Endothelial cell of umbilical vein (primary cell): ENCODE measurements around the gene PLXDC2.

Experiments
- POLR2A ChIP-seq: IDR thresholded peaks from 2 replicates; pipeline ENCODE4 v1.6.1; 2012; ENCODE audit warnings: low read depth, mild to moderate bottlenecking, control low read depth, low read length
- TF ChIP-seq, protein P1 (sequence below): IDR thresholded peaks from 2 replicates; pipeline ENCODE4 v1.6.1; 2011; ENCODE audit not compliant: insufficient read depth, insufficient read length

DNA sequence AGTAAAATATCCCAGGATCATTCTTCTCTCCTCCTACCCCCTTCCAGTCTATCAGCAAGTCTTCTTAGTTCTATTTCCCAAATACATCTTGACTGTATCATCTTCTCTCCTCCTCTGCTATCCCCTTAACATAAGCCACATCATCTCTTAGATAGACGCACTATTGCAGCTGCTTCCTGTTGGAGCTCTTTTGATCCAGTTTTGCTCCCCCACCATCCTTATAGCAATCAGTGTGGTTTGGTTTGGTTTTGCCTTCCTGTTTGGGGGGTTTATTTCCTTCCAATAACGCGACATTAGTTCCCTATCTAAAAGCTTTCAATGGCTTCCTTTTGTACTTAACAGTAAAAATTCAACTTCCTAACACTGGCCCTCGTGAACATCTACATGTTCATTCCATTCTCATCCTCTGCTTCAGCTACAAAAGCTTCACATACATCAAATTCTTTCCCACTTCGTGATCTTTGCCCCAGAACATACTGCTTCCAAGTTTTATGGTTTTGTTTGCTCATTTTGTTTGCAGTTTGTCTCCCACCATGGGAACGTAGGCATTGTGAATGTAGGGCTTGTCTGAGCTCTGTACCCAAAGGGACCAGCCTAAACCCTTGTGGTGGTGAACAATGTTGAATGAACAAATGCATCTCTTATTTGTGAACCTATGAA lies 33.7 kb upstream of the PLXDC2 start:
- TF ChIP-seq, protein P1, sequence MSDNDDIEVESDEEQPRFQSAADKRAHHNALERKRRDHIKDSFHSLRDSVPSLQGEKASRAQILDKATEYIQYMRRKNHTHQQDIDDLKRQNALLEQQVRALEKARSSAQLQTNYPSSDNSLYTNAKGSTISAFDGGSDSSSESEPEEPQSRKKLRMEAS = no peak
- no peak for TF ChIP-seq POLR2A
